HG02973 (cell line): Measurements from ENCODE around the gene IFNA16.
"Not testable (repeated sequence)": the region's sequence is repeated elsewhere in the genome, so short reads cannot be mapped to it uniquely, and the experiment has no call there.

Experiments
- ATAC-seq: cut with Tn5 transposase; IDR thresholded peaks from one replicate; pipeline ENCODE4 v1.9.1; 2021; ENCODE audit warnings: moderate library complexity; ENCODE audit not compliant: unreplicated experiment

Gene IFNA16

GRCh38 chr9:21217211-21217610, at the start of gene IFNA16:
TSS of gene IFNA16 (minus strand) at chr9:21217311. CDS start at chr9:21217305, 6 bp downstream.
- not testable (repeated sequence) for ATAC-seq

- ATAC-seq, result no peak
These were observed 48.5 kb upstream of the IFNA16 start for GRCh38 chr9:21265421-21266189.

- ATAC-seq, result no peak
These were observed 38.6 kb upstream of the IFNA16 start for GRCh38 chr9:21255538-21256212.

- peak; percentile 74 for ATAC-seq
These were observed 35.8 kb upstream of the IFNA16 start for GRCh38 chr9:21252721-21253547.

- no peak for ATAC-seq
These were observed 34.5 kb upstream of the IFNA16 start for GRCh38 chr9:21251638-21252037.

- ATAC-seq, result no peak
These were observed 34.1 kb upstream of the IFNA16 start for GRCh38 chr9:21251190-21251589.

GRCh38 chr9:21244836-21245235, 27.7 kb upstream of the IFNA16 start:
- ATAC-seq, result no peak

GRCh38 chr9:21239911-21240310, 22.8 kb upstream of the IFNA16 start, which contains the start of gene IFNA14:
TSS of gene IFNA14 (minus strand) at chr9:21240005. CDS start at chr9:21239935, 70 bp downstream.
- no peak for ATAC-seq

- ATAC-seq, result not testable (repeated sequence)
These were observed 19.2 kb upstream of the IFNA16 start for GRCh38 chr9:21236360-21236714.

- ATAC-seq, result peak; percentile 82
These were observed 18.6 kb upstream of the IFNA16 start for GRCh38 chr9:21235468-21236359.

- ATAC-seq, result no peak
These were observed 17.1 kb upstream of the IFNA16 start for GRCh38 chr9:21234153-21234687.

- no peak for ATAC-seq
These were observed 16.1 kb upstream of the IFNA16 start for GRCh38 chr9:21233258-21233657.

- ATAC-seq, result no peak
These were observed 11.0 kb upstream of the IFNA16 start, which contains the start of gene IFNA17 for GRCh38 chr9:21228122-21228521. TSS of gene IFNA17 (minus strand) at chr9:21228222. CDS start at chr9:21228173, 49 bp downstream.

- ATAC-seq, result peak; percentile 67
These were observed 3.4 kb downstream of the IFNA16 start for GRCh38 chr9:21213411-21214326.

- not testable (repeated sequence) for ATAC-seq
These were observed 5.0 kb downstream of the IFNA16 start for GRCh38 chr9:21212160-21212559.

GRCh38 chr9:21210782-21211181, 6.3 kb downstream of the IFNA16 start:
- not testable (repeated sequence) for ATAC-seq

GRCh38 chr9:21210311-21210710, 6.8 kb downstream of the IFNA16 start:
- ATAC-seq, result no peak

GRCh38 chr9:21207043-21207442, 10.1 kb downstream of the IFNA16 start, which contains the start of gene IFNA10:
TSS of gene IFNA10 (minus strand) at chr9:21207143. CDS start at chr9:21207097, 46 bp downstream.
- not testable (repeated sequence) for ATAC-seq

- no peak for ATAC-seq
These were observed 11.9 kb downstream of the IFNA16 start for GRCh38 chr9:21205204-21205603.
